SK-N-SH treated with all-trans-retinoic acid at 6 μM for 48 hours (cell line): ENCODE results near the gene BIRC5.

Source experiments
- ARNTL ChIP-seq: fragments of 450-650 bp; formaldehyde crosslinking; IDR thresholded peaks from 2 replicates; pipeline ENCODE4 v1.5.0; 2020; ENCODE audit warnings: low read depth, mild to moderate bottlenecking, moderate library complexity, borderline replicate concordance
- CSRNP3 ChIP-seq: fragments of 250-450 bp; sonication (Bioruptor Pico); IDR thresholded peaks from 2 replicates; pipeline ENCODE4 v1.5.1; 2021; ENCODE audit warnings: mild to moderate bottlenecking, moderate library complexity
- PATZ1 ChIP-seq: fragments of 250-450 bp; sonication (Bioruptor Pico); IDR thresholded peaks from 2 replicates; pipeline ENCODE4 v1.8.0; 2020; ENCODE audit warnings: mild to moderate bottlenecking, moderate library complexity, borderline replicate concordance
- POU6F1 ChIP-seq: fragments of 250-450 bp; sonication (Bioruptor Pico); IDR thresholded peaks from 2 replicates; pipeline ENCODE4 v1.8.0; 2021; ENCODE audit warnings: low read depth, mild to moderate bottlenecking, moderate library complexity, borderline replicate concordance
- RARB ChIP-seq: fragments of 250-450 bp; sonication (Bioruptor Pico); IDR thresholded peaks from 2 replicates; pipeline ENCODE4 v1.8.0; 2021; ENCODE audit warnings: mild to moderate bottlenecking, moderate library complexity
- SNAI2 ChIP-seq: fragments of 250-450 bp; sonication (Bioruptor Pico); IDR thresholded peaks from 2 replicates; pipeline ENCODE4 v1.5.0; 2020; ENCODE audit warnings: mild to moderate bottlenecking, moderate library complexity
- TCF4 ChIP-seq: fragments of 250-450 bp; sonication (Bioruptor Pico); IDR thresholded peaks from 2 replicates; pipeline ENCODE4 v1.8.0; 2021; ENCODE audit warnings: mild to moderate bottlenecking, moderate library complexity, borderline replicate concordance
- ZFP3 ChIP-seq: fragments of 250-450 bp; sonication (Bioruptor Pico); IDR thresholded peaks from 2 replicates; pipeline ENCODE4 v1.5.0; 2020; ENCODE audit warnings: mild to moderate bottlenecking, moderate library complexity
- ZFP30 ChIP-seq: fragments of 450-650 bp; formaldehyde crosslinking; IDR thresholded peaks from 2 replicates; pipeline ENCODE4 v1.5.0; 2022; ENCODE audit warnings: mild to moderate bottlenecking, moderate library complexity
- ZNF565 ChIP-seq: fragments of 450-650 bp; formaldehyde crosslinking; conservative IDR thresholded peaks from 2 replicates; pipeline ENCODE4 v1.5.0; 2020; ENCODE audit warnings: low read depth, mild to moderate bottlenecking, moderate library complexity
- ZNF70 ChIP-seq: fragments of 450-650 bp; formaldehyde crosslinking; IDR thresholded peaks from 2 replicates; pipeline ENCODE4 v1.5.0; 2020; ENCODE audit warnings: mild to moderate bottlenecking, moderate library complexity
- ZNF8 ChIP-seq: fragments of 450-650 bp; formaldehyde crosslinking; IDR thresholded peaks from 2 replicates; pipeline ENCODE4 v1.5.0; 2020; ENCODE audit warnings: mild to moderate bottlenecking, moderate library complexity
- TF ChIP-seq, protein P1 (sequence below): fragments of 250-450 bp; sonication (Bioruptor Pico); IDR thresholded peaks from 2 replicates; pipeline ENCODE4 v1.5.1; 2020; ENCODE audit warnings: low read depth, mild to moderate bottlenecking, moderate library complexity

DNA sequence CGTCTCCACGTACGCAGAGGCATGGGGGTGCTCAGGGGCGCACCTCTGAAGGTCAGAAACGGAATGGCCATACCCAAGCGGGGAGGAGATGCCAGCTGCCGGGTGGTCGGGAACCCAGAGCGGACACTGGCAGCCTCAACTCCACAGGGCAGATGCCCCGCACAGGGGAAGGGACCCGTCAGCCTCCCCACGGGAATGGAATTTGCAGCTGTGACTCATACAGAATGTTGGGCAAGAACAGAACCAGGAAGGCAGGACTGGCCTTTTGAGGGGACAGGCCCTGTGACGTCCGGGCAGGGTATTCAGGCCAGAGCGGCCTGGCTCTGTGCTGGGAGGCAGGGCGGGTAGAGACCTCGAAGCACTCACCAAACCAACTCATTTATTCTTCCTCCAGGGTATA, 34.7 kb upstream of the BIRC5 start:
- TF ChIP-seq ZNF8 (CRISPR knock-in tag): no peak
- no peak for TF ChIP-seq ZFP30
- no peak for TF ChIP-seq PATZ1
- TF ChIP-seq, protein P1, sequence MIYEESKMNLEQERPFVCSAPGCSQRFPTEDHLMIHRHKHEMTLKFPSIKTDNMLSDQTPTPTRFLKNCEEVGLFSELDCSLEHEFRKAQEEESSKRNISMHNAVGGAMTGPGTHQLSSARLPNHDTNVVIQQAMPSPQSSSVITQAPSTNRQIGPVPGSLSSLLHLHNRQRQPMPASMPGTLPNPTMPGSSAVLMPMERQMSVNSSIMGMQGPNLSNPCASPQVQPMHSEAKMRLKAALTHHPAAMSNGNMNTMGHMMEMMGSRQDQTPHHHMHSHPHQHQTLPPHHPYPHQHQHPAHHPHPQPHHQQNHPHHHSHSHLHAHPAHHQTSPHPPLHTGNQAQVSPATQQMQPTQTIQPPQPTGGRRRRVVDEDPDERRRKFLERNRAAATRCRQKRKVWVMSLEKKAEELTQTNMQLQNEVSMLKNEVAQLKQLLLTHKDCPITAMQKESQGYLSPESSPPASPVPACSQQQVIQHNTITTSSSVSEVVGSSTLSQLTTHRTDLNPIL (CRISPR knock-in tag): no peak
- TF ChIP-seq ZNF565 (CRISPR knock-in tag): no peak
- no peak for TF ChIP-seq CSRNP3 (CRISPR knock-in tag)
- TF ChIP-seq ZNF70 (CRISPR knock-in tag): no peak
- TF ChIP-seq ZFP3 (CRISPR knock-in tag): no peak
- TF ChIP-seq ARNTL (CRISPR knock-in tag): no peak
- TF ChIP-seq TCF4: no peak
- TF ChIP-seq SNAI2 (CRISPR knock-in tag): no peak
- TF ChIP-seq POU6F1 (CRISPR knock-in tag): no peak
- no peak for TF ChIP-seq RARB (CRISPR knock-in tag)
